MM.1S (cell line): ENCODE data around the gene CAPN12.

Experiments used
- DNase-seq: peaks from one replicate; pipeline ENCODE4 v3.0.0-alpha.2; 2015
- H2AFZ ChIP-seq: fragments of 300-600 bp; sonication (generic); 2 replicates; pipeline ENCODE4 v1.6.0; 2016; ENCODE audit warnings: antibody characterized with exemption, low read length
- H3F3A ChIP-seq: fragments of 300-600 bp; sonication (generic); 2 replicates; pipeline ENCODE4 v1.6.1; 2016; ENCODE audit warnings: mild to moderate bottlenecking, antibody characterized with exemption, low read length, moderate library complexity, mixed read lengths; ENCODE audit not compliant: insufficient read depth
- H3K27ac ChIP-seq: fragments of 300-600 bp; sonication (generic); 2 replicates; pipeline ENCODE4 v1.5.1; 2016; ENCODE audit warnings: mild to moderate bottlenecking, low read length
- H3K27me3 ChIP-seq: fragments of 300-600 bp; sonication (generic); replicated peaks from 2 replicates; pipeline ENCODE4 v1.6.0; 2016; ENCODE audit warnings: low read length; ENCODE audit not compliant: insufficient read depth
- H3K36me3 ChIP-seq: fragments of 300-600 bp; sonication (generic); replicated peaks from 2 replicates; pipeline ENCODE4 v1.6.1; 2016; ENCODE audit warnings: mild to moderate bottlenecking, low read length, mixed read lengths; ENCODE audit not compliant: insufficient read depth
- H3K4me1 ChIP-seq: fragments of 300-600 bp; sonication (generic); 2 replicates; pipeline ENCODE4 v1.6.1; 2016; ENCODE audit warnings: low read length, mixed read lengths
- H3K4me2 ChIP-seq: fragments of 300-600 bp; sonication (generic); 2 replicates; pipeline ENCODE4 v1.6.0; 2016; ENCODE audit warnings: low read depth, low read length
- H3K4me3 ChIP-seq: fragments of 300-600 bp; sonication (generic); 2 replicates; pipeline ENCODE4 v1.5.1; 2016; ENCODE audit warnings: low read length, mixed read lengths
- H3K79me2 ChIP-seq: fragments of 300-600 bp; sonication (generic); 2 replicates; pipeline ENCODE4 v1.6.1; 2016; ENCODE audit warnings: mixed run types, low read length, mixed read lengths
- H3K9ac ChIP-seq: fragments of 300-600 bp; sonication (generic); 2 replicates; pipeline ENCODE4 v1.6.1; 2016; ENCODE audit warnings: low read length, mixed read lengths
- H3K9me2 ChIP-seq: fragments of 300-600 bp; sonication (generic); replicated peaks from 2 replicates; pipeline ENCODE4 v1.6.1; 2016; ENCODE audit warnings: mild to moderate bottlenecking, low read length, mixed read lengths; ENCODE audit not compliant: insufficient read depth
- H3K9me3 ChIP-seq: fragments of 300-600 bp; sonication (generic); replicated peaks from 2 replicates; pipeline ENCODE4 v1.6.1; 2016; ENCODE audit warnings: mild to moderate bottlenecking, low read length, mixed read lengths; ENCODE audit not compliant: insufficient read depth
- H4K20me1 ChIP-seq: fragments of 300-600 bp; sonication (generic); 2 replicates; pipeline ENCODE4 v1.6.1; 2016; ENCODE audit warnings: mild to moderate bottlenecking, low read length, moderate library complexity, mixed read lengths; ENCODE audit not compliant: insufficient read depth
- CTCF ChIP-seq: fragments of 300-600 bp; sonication (generic); IDR thresholded peaks from 2 replicates; pipeline ENCODE4 v1.5.1; 2016; ENCODE audit warnings: antibody characterized with exemption, low read length, mixed read lengths
- EZH2 ChIP-seq: fragments of 300-600 bp; sonication (generic); optimal IDR thresholded peaks from 2 replicates; pipeline ENCODE3; 2017; ENCODE audit warnings: low read depth, mild to moderate bottlenecking, antibody characterized with exemption, low read length, mixed read lengths
- EZH2phosphoT487 ChIP-seq: fragments of 300-600 bp; sonication (generic); IDR thresholded peaks from 2 replicates; pipeline ENCODE4 v1.6.1; 2018; ENCODE audit warnings: antibody characterized with exemption, low read length

Gene CAPN12

GRCh38 chr19:38739440-38740256, 4.6 kb downstream of the CAPN12 start:
- TF ChIP-seq CTCF, result no peak
- no peak overlapping the region for H3K9ac ChIP-seq
- H3K9me3 ChIP-seq, result no peaks in the 10 kb centered on the region
- H3K36me3 ChIP-seq, result no peaks in the 10 kb centered on the region
- H3K79me2 ChIP-seq, result no peaks in the 10 kb centered on the region
- H3K27me3 ChIP-seq, result peaks cover 4% of the 10 kb centered on the region
- no peak for DNase-seq
- H2AFZ ChIP-seq, result no peak overlapping the region
- H3K27ac ChIP-seq, result no peak overlapping the region
- H3F3A ChIP-seq, result peaks cover 8% of the 10 kb centered on the region
- peaks cover 3% of the 10 kb centered on the region for H3K4me1 ChIP-seq
- H4K20me1 ChIP-seq, result no peaks in the 10 kb centered on the region
- H3K9me2 ChIP-seq, result no peaks in the 10 kb centered on the region
- H3K4me3 ChIP-seq, result no peak overlapping the region
- H3K4me2 ChIP-seq, result no peak overlapping the region

GRCh38 chr19:38737921-38738737, 6.1 kb downstream of the CAPN12 start:
- Histone ChIP-seq H3K4me3 (no peak overlapping the region), H3K27me3 (peaks cover 4% of the 10 kb centered on the region), H2AFZ (no peak overlapping the region), H3K9me2 (no peaks in the 10 kb centered on the region), H3K27ac (no peak overlapping the region), H3K4me2 (no peak overlapping the region), H3K36me3 (no peaks in the 10 kb centered on the region), H3K79me2 (no peaks in the 10 kb centered on the region), H3F3A (peaks cover 17% of the 10 kb centered on the region), H3K9me3 (no peaks in the 10 kb centered on the region), H3K9ac (no peak overlapping the region), H3K4me1 (peaks cover 18% of the 10 kb centered on the region), H4K20me1 (no peaks in the 10 kb centered on the region)
- TF ChIP-seq CTCF, result no peak
- TF ChIP-seq EZH2phosphoT487, result no peak
- TF ChIP-seq EZH2, result no peak
- DNase-seq, result no peak

GRCh38 chr19:38737281-38737865, 6.9 kb downstream of the CAPN12 start:
- no peaks in the 10 kb centered on the region for H4K20me1 ChIP-seq
- no peak overlapping the region for H3K27ac ChIP-seq
- H2AFZ ChIP-seq, result no peak overlapping the region
- H3K36me3 ChIP-seq, result no peaks in the 10 kb centered on the region
- TF ChIP-seq EZH2 (no peak), CTCF (no peak), EZH2phosphoT487 (no peak)
- peaks cover 17% of the 10 kb centered on the region for H3F3A ChIP-seq
- no peak overlapping the region for H3K4me3 ChIP-seq
- H3K9me2 ChIP-seq, result no peaks in the 10 kb centered on the region
- no peak for DNase-seq
- no peaks in the 10 kb centered on the region for H3K79me2 ChIP-seq
- H3K9me3 ChIP-seq, result no peaks in the 10 kb centered on the region
- H3K4me1 ChIP-seq, result peaks cover 18% of the 10 kb centered on the region
- H3K4me2 ChIP-seq, result no peak overlapping the region
- no peak overlapping the region for H3K9ac ChIP-seq
- H3K27me3 ChIP-seq, result peaks cover 4% of the 10 kb centered on the region
